ENCODE data around the gene ZBED4. TPM values are rescaled to one million over a fixed set of nuclear protein-coding genes. Genes with fewer than 3 reads are reported as not detected.

The ZBED4 gene
- total RNA-seq, 1 donor from 2014 or later = 23.7 TPM

- DNase-seq (ENCODE audit: low read depth) = no peak
Measured at GRCh38 chr22:49877642-49878041, 24.0 kb downstream of the ZBED4 start.

DNA sequence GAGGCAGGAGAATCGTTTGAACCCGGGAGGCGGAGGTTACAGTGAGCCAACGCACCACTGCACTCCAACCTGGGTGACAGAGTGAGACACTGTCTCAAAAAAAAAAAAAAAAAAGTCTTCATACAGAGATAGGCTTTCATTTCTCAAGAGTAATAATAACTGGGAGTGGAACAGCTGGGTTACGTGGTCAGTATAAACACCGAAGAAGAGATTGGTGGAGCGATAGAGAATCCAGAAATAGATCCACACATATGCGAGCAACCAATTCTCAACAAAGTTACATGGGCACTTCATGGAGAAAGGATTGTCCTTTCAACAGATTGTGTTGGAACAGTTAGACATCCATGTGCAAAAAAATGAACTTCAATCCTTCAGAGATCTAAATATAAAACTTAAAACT lies 24.6 kb downstream of the ZBED4 start:
- DNase-seq (ENCODE audit: low read depth) = no peak

- no peak for DNase-seq (ENCODE audit: low read depth)
Measured at GRCh38 chr22:49879871-49880270, 26.2 kb downstream of the ZBED4 start.

- DNase-seq (ENCODE audit: low read depth) = no peak
Measured at GRCh38 chr22:49880281-49880680, 26.6 kb downstream of the ZBED4 start.

DNA sequence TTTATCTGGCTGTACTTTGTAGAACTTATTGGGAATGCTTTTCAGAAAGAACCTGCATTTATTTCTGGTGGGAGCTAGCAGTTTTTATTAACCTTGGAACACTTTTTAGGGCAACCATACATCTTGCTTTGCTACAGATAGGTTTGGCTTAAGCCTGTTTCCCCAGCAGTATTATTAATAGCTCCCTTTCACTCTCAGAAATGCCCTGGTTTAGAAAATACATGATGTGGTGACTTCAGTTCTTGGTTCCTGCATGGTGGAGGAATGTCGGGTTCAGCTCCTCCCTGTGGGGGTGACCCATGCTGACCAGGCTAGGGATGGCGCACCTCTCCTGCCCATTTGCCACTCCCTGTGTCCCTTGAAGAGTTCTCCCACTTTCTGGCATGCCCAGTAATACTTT lies 28.2 kb downstream of the ZBED4 start:
- no peak for DNase-seq (ENCODE audit: low read depth)

GRCh38 chr22:49882519-49883293 lies 29.1 kb downstream of the ZBED4 start:
- DNase-seq (ENCODE audit: low read depth) = no peak

DNA sequence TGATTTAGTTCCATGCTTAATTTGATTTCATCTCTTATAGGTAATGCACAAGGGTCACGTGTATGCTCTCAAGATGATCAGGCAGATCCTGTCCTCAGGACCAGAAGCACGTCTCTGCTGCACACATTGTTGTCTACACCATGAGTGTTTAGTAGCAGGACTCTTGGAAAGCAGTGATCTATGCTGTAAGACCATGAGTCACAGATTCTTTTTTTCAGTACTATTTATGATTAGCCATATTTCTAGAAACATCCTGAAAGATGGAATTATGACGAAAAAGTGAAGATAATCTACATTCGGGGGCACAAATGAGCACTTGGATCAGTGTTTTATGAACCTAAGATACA lies 29.6 kb downstream of the ZBED4 start:
- no peak for DNase-seq (ENCODE audit: low read depth)

DNA sequence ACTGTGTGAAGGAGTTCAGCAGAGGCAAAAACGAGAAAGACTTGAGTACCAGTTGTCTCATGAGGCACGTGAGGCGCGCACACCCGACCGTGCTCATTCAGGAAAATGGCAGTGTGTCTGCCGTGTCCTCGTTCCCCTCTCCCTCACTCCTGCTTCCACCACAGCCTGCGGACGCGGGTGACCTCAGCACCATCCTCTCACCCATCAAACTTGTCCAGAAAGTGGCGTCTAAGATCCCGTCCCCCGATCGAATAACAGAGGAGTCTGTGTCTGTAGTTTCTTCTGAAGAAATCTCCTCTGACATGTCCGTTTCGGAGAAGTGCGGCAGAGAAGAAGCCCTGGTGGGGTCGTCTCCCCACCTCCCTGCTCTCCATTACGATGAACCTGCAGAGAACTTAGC lies 30.4 kb downstream of the ZBED4 start:
- no peak for DNase-seq (ENCODE audit: low read depth)

GRCh38 chr22:49884503-49885260 lies 31.0 kb downstream of the ZBED4 start:
- DNase-seq (ENCODE audit: low read depth) = no peak

DNA sequence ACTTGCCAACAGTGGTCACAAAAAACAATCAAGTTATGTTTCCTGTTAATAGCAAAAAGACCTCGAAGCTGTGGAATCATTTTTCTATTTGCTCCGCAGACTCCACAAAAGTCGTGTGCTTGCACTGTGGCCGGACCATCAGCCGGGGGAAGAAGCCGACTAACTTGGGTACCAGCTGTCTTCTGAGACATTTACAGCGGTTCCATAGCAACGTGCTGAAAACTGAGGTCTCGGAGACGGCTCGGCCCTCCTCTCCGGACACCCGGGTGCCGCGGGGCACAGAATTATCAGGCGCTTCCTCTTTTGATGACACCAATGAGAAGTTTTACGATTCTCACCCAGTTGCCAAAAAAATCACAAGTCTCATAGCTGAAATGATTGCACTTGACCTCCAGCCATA lies 31.6 kb downstream of the ZBED4 start:
- DNase-seq (ENCODE audit: low read depth) = no peak

- DNase-seq (ENCODE audit: low read depth) = no peak
Measured at GRCh38 chr22:49885881-49886280, 32.2 kb downstream of the ZBED4 start.

- no peak for DNase-seq (ENCODE audit: low read depth)
Measured at GRCh38 chr22:49886346-49887063, 32.9 kb downstream of the ZBED4 start.

DNA sequence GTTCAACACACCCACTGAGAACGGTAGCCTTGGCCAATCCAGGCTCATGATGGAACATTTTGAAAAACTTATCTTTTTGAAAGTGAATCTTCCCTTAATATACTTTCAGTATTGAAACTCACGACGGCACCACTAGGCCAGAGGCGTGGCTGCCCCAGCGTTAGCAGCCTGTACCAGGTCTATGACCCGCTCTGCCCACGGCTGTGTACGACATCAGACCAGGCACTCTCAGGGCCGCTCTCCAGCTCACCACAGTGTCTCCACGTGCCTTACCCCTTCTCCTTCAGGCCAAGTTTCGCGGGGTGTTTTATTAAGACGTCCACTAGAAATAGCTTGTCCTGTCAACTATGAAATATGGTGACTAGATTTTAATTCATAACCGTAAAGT lies 33.4 kb downstream of the ZBED4 start:
- DNase-seq (ENCODE audit: low read depth) = no peak

DNA sequence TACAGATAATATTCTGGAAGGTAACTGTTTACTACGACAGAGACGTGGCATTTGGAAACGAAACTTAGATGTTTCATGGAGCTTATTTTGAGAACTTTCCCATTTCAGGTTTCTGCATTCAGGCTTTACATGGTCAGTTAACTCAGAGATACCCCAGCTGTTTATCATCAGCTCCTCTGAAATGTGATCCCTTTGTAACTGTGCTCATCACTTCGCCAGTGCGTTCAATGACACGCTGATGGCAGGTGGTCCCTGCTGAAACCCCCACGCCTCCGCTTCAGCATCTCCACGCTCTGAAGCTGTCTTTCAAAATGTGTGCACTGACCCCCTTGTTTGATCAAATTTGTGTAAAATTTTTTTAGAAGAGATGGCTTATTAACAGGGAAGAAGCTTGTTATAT lies 34.1 kb downstream of the ZBED4 start:
- DNase-seq (ENCODE audit: low read depth) = no peak

- DNase-seq (ENCODE audit: low read depth) = no peak
Measured at GRCh38 chr22:49889071-49889470, 35.4 kb downstream of the ZBED4 start.

DNA sequence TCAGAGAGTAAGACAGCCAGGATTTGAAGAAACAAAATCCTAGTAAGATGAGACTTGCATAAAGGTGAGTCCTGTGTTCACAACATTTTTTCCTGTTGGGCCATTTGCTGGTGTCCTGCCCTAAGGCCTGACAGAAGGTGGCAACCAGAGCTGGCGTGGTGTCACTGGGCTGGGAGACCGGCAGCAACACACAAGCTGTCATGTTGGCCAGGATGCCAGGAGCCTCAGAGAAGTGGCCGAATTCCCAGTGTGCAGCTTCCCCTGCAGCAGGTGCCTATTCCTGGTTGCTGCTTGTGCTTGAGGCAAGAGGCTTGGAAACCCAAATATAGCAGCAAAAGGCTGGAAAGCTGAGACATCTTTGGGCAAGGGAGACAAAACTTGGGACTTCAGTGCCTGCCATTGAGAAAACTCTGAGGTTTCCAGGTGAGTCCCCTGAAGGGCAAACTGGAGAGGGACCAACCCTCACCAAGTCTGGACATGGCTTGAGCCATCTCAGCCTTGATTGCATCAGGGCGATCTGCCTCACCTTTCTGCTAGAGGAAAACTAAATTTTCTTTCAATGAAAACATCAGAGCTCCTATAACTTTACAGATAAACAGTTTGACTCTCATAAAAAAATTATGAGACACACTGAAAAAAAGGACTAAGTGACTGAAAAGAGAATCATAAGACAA lies 38.7 kb downstream of the ZBED4 start:
- DNase-seq (ENCODE audit: low read depth) = no peak

DNA sequence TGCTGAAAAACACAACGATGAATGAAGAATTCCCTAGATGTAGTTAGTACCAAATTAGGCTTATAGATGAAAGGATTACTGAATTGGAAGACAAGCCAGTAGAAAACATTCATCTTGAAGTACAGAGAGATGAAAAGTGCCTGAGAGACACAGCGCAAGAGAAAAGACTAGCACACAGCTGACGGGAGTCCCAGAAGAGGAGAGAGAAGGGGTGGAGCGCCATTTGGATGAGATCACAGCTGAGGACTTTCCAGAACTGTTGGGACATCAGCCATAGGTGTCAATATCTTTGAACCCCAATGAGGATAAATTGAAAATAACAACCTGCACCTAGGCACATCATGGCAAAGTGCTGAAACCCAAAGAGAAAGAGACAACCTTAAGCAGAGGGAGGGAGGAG lies 39.4 kb downstream of the ZBED4 start:
- no peak for DNase-seq (ENCODE audit: low read depth)

GRCh38 chr22:49894322-49895054 lies 40.8 kb downstream of the ZBED4 start:
- DNase-seq (ENCODE audit: low read depth) = no peak

DNA sequence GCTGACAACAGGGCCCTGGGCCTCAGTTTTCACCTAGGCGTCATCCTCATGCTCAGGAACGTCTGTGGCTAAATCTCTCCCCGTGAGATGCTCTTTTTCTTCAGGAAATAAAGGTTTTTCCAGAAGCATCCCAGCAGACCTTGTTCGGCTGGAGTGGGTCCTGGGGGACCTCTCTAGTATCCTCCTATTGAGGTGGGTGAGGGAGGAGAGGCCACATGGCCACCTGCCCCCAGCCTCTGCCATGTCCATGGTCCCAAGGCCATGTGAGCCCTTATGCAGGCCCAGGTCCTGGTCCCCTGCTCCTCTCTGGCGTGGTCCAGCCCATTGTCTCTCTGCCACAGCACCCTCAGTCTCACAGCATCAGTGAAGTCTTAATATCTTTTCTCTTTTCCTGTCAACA lies 42.6 kb downstream of the ZBED4 start:
- no peak for DNase-seq (ENCODE audit: low read depth)

- DNase-seq (ENCODE audit: low read depth) = no peak
Measured at GRCh38 chr22:49897015-49897684, 43.5 kb downstream of the ZBED4 start.

DNA sequence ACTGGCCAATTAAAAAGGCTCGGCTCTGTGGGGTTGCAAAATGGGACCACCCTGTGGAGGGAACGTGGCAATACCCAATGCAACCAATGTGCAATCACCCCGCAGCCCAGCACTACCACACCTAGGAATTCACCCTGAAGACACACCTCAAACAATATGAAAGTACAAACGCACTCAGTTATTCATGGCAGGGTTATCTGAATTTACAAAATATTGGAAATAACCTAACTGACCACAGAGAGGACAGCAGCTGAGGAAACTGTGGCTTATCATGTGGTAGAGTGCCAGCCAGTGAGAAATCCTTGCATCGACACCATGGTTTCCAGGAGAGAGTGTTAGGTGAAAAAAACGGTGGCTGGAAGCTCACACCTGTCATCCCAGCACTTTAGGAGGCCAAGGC lies 45.9 kb downstream of the ZBED4 start:
- no peak for DNase-seq (ENCODE audit: low read depth)

All from renal cortical epithelial cell (primary cell).